Measurements from ENCODE around the gene PLPP2. TPM values are rescaled to one million over a fixed set of nuclear protein-coding genes. Genes with fewer than 3 reads are reported as not detected.

The PLPP2 gene
- total and polyA plus RNA-seq, 11 donors: 0.09 to 4.1 (median 0.99) TPM

GRCh38 chr19:326871-327270 is 35.7 kb upstream of the PLPP2 start:
- Histone ChIP-seq H3K9me3 (peaks cover 0 to 24% (median 5%) of the 10 kb centered on the region in 12 donors), H3K4me1 (peaks cover 0 to 4% (median 0%) of the 10 kb centered on the region in 12 donors), H3K27ac (no peak overlapping the region), H3K36me3 (peaks cover 0 to 84% (median 78%) of the 10 kb centered on the region in 9 donors), H3K4me3 (no peak overlapping the region), H3K27me3 (no peaks in the 10 kb centered on the region)
- ATAC-seq (no peak), DNase-seq (peak in 1 of 5 donors; percentile 5)
- WGBS, 4 donors: 89 to 93% (median 92%) methylated on average over 15 of the region's 15 CpGs
- intact Hi-C loops (cut with DNase I): no loop called here
- TF ChIP-seq CTCF (IDR thresholded peaks at IDR 0.05) (no peak), POLR2A (IDR thresholded peaks at IDR 0.05) (no peak)

- H3K27ac ChIP-seq: peak overlapping the region in 1 of 12 donors; percentile 25
- DNase-seq: no peak
- H3K36me3 ChIP-seq: peaks cover 0 to 84% (median 73%) of the 10 kb centered on the region in 9 donors
- TF ChIP-seq POLR2A (IDR thresholded peaks at IDR 0.05): no peak
- TF ChIP-seq CTCF (IDR thresholded peaks at IDR 0.05): no peak
- intact Hi-C loops (cut with DNase I): no loop called here
- ATAC-seq: no peak
- H3K9me3 ChIP-seq: peaks cover 0 to 27% (median 5%) of the 10 kb centered on the region in 12 donors
- no peak overlapping the region for H3K4me3 ChIP-seq
- whole genome bisulfite sequencing, 4 donors: 84 to 92% (median 87%) methylated on average over 29 to 33 of the region's 33 CpGs
- H3K4me1 ChIP-seq: peaks cover 0 to 4% (median 0%) of the 10 kb centered on the region in 12 donors
- H3K27me3 ChIP-seq: no peaks in the 10 kb centered on the region
Measured at GRCh38 chr19:325937-326565, 34.8 kb upstream of the PLPP2 start.

- DNase-seq (peak in 1 of 5 donors; percentile 62), ATAC-seq (peak in 2 of 4 donors; percentile 30)
- peaks cover 3 to 84% (median 71%) of the 10 kb centered on the region in 9 donors for H3K36me3 ChIP-seq
- H3K4me3 ChIP-seq: no peak overlapping the region
- 88 to 94% (median 90%) methylated on average over 15 to 24 of the region's 24 CpGs for WGBS, 4 donors
- H3K27ac ChIP-seq: peak overlapping the region in 1 of 12 donors; percentile 25
- intact Hi-C loops (cut with DNase I): no loop called here
- H3K27me3 ChIP-seq: no peaks in the 10 kb centered on the region
- peaks cover 0 to 23% (median 0%) of the 10 kb centered on the region in 12 donors for H3K9me3 ChIP-seq
- TF ChIP-seq CTCF (IDR thresholded peaks at IDR 0.05): no peak
- TF ChIP-seq POLR2A (IDR thresholded peaks at IDR 0.05): no peak
- peaks cover 0 to 4% (median 0%) of the 10 kb centered on the region in 12 donors for H3K4me1 ChIP-seq
Measured at GRCh38 chr19:325173-325936, 34.2 kb upstream of the PLPP2 start.

- ATAC-seq (no peak), DNase-seq (no peak)
- peaks cover 0 to 21% (median 0%) of the 10 kb centered on the region in 12 donors for H3K9me3 ChIP-seq
- TF ChIP-seq CTCF (IDR thresholded peaks at IDR 0.05): no peak
- no peak for TF ChIP-seq POLR2A (IDR thresholded peaks at IDR 0.05)
- peaks cover 0 to 4% (median 0%) of the 10 kb centered on the region in 12 donors for H3K4me1 ChIP-seq
- intact Hi-C loops (cut with DNase I): no loop called here
- peaks cover 3 to 84% (median 71%) of the 10 kb centered on the region in 9 donors for H3K36me3 ChIP-seq
- no peak overlapping the region for H3K27ac ChIP-seq
- no peaks in the 10 kb centered on the region for H3K27me3 ChIP-seq
- WGBS, 4 donors: 98 to 100% (median 98%) methylated on average over 3 to 8 of the region's 8 CpGs
- H3K4me3 ChIP-seq: no peak overlapping the region
Measured at GRCh38 chr19:324716-325115, 33.5 kb upstream of the PLPP2 start.

Data from heart left ventricle (tissue), 16 donors.